HepG2 (cell line): ENCODE measurements around the gene BPIFB2. TPM values are rescaled to one million over a fixed set of nuclear protein-coding genes. Genes with fewer than 3 reads are reported as not detected.
A peak's percentile ranks its signal among the peaks of the same experiment; 100 is the strongest.

Experiments used
- AKNA ChIP-seq: sonication (generic); formaldehyde crosslinking; IDR thresholded peaks from 2 replicates; pipeline ENCODE4 v1.4.0; 2020; ENCODE audit warnings: missing genetic modification reagents, borderline replicate concordance
- ARHGAP35 ChIP-seq: sonication (generic); formaldehyde crosslinking; IDR thresholded peaks from 2 replicates; pipeline ENCODE4 v1.9.0; 2022; ENCODE audit warnings: mild to moderate bottlenecking, inconsistent platforms, moderate library complexity, missing genetic modification reagents, borderline replicate concordance
- DZIP1 ChIP-seq: sonication (generic); formaldehyde crosslinking; IDR thresholded peaks from 2 replicates; pipeline ENCODE4 v1.5.0; 2020; ENCODE audit warnings: mild to moderate bottlenecking, missing genetic modification reagents
- MIXL1 ChIP-seq: IDR thresholded peaks from 2 replicates; pipeline ENCODE4 v1.6.1; 2016
- POLR2AphosphoS5 ChIP-seq: IDR thresholded peaks from 2 replicates; pipeline ENCODE4 v1.6.1; 2012; ENCODE audit warnings: low read depth, low read length
- SP5 ChIP-seq: IDR thresholded peaks from 2 replicates; pipeline ENCODE4 v1.6.1; 2016; ENCODE audit warnings: low read depth, borderline replicate concordance
- TFE3 ChIP-seq: IDR thresholded peaks from 2 replicates; pipeline ENCODE4 v1.6.1; 2016
- TIGD3 ChIP-seq: sonication (generic); formaldehyde crosslinking; IDR thresholded peaks from 2 replicates; pipeline ENCODE4 v1.5.1; 2020; ENCODE audit warnings: mild to moderate bottlenecking, missing genetic modification reagents, borderline replicate concordance
- ZFP41 ChIP-seq: sonication (generic); formaldehyde crosslinking; IDR thresholded peaks from 2 replicates; pipeline ENCODE4 v1.4.0; 2020; ENCODE audit warnings: mild to moderate bottlenecking, missing genetic modification reagents, borderline replicate concordance
- ZNF264 ChIP-seq: sonication (generic); formaldehyde crosslinking; IDR thresholded peaks from 2 replicates; pipeline ENCODE4 v1.4.0; 2020; ENCODE audit warnings: missing genetic modification reagents
- ZNF512B ChIP-seq: sonication (generic); formaldehyde crosslinking; IDR thresholded peaks from 2 replicates; pipeline ENCODE4 v1.5.1; 2020; ENCODE audit warnings: missing genetic modification reagents, mild to moderate bottlenecking, borderline replicate concordance
- ZNF619 ChIP-seq: sonication (generic); formaldehyde crosslinking; IDR thresholded peaks from 2 replicates; pipeline ENCODE4 v1.4.0; 2020; ENCODE audit warnings: mild to moderate bottlenecking, missing genetic modification reagents
- ZNF7 ChIP-seq: IDR thresholded peaks from 2 replicates; pipeline ENCODE4 v1.6.1; 2016; ENCODE audit warnings: missing biosample characterization, missing genetic modification reagents
- ZNF773 ChIP-seq: sonication (generic); formaldehyde crosslinking; IDR thresholded peaks from 2 replicates; pipeline ENCODE4 v1.4.0; 2020; ENCODE audit warnings: missing genetic modification reagents, borderline replicate concordance
- polyA plus RNA-seq, 8 experiments: library from polyadenylated mRNA; depleted of rRNA in 3 of 8; stranded (reverse) in 7 of 8; unstranded in 1 of 8; fragments of >200 nt; fragmentation: Illumina TruSeq in 4 of 8; extraction: Trizol in 4 of 8; gene quantifications; 2 replicates each; pipeline versions ENCODE4 v1.2.1 to v1.2.3, GENCODE V29; 2011 to 2016; ENCODE audit warnings: low read depth in 4 of 8, missing spikeins in 1 of 8, mixed read lengths in 1 of 8; ENCODE audit not compliant: insufficient read depth in 1 of 8
- total RNA-seq, 5 experiments: library from RNA; depleted of rRNA; stranded (reverse); fragments of >200 nt; fragmentation: Illumina TruSeq; extraction: Trizol; gene quantifications; 2 replicates each; pipeline ENCODE4 v1.2.3, GENCODE V29; 2016; ENCODE audit warnings: low read depth in 1 of 5

Gene BPIFB2
- total and polyA plus RNA-seq, 2 of the 13 experiments (the other 11 are each of a cell fraction or from before 2014, with no cell fraction given): 54.5 to 902 TPM

GRCh38 chr20:33008336-33009213, 1.1 kb downstream of the BPIFB2 start (continued):
- TF ChIP-seq AKNA (CRISPR knock-in tag): peak; percentile 83; the same call in 1 of the 2 replicates
- TF ChIP-seq MIXL1 (CRISPR knock-in tag): no peak
- TF ChIP-seq ZNF264 (CRISPR knock-in tag): peak; percentile 84
- peak; percentile 24; the same call in 1 of the 2 replicates for TF ChIP-seq SP5 (CRISPR knock-in tag)
- peak; percentile 33; the same call in 1 of the 2 replicates for TF ChIP-seq POLR2AphosphoS5
- TF ChIP-seq TFE3 (CRISPR knock-in tag): peak; percentile 87
- TF ChIP-seq ZNF773 (CRISPR knock-in tag): peak; percentile 51; the same call in 1 of the 2 replicates
- peak; percentile 95 for TF ChIP-seq DZIP1
- TF ChIP-seq TIGD3: peak; percentile 28; the same call in 1 of the 2 replicates
- TF ChIP-seq ZNF7 (CRISPR knock-in tag): no peak
- TF ChIP-seq ZNF512B: no peak; the same call in 1 of the 2 replicates
- peak; percentile 68; the same call in 1 of the 2 replicates for TF ChIP-seq ZFP41 (CRISPR knock-in tag)
- 0 out of 2 replicates have a peak, but pooled peaks have one; percentile 50 for TF ChIP-seq ARHGAP35 (CRISPR knock-in tag)
- no peak; the same call in 1 of the 2 replicates for TF ChIP-seq ZNF619 (CRISPR knock-in tag)
